Testis (tissue), 3 donors: ENCODE results near the gene SIGLEC5. TPM values are rescaled to one million over a fixed set of nuclear protein-coding genes. Genes with fewer than 3 reads are reported as not detected.

Experiments
- DNase-seq: peaks from one replicate; pipeline ENCODE4 v3.0.0-alpha.2; 2019
- H3K27ac ChIP-seq, 2 donors: fragments of 200-600 bp; sonication (generic); one replicate each; pipeline ENCODE4 v1.5.1; 2019
- H3K27me3 ChIP-seq: fragments of 200-600 bp; sonication (generic); one replicate; pipeline ENCODE4 v1.5.1; 2019
- H3K36me3 ChIP-seq: fragments of 200-600 bp; sonication (generic); one replicate; pipeline ENCODE4 v1.5.1; 2017; ENCODE audit warnings: low read depth; ENCODE audit errors: missing control alignments
- H3K4me1 ChIP-seq: fragments of 200-600 bp; sonication (generic); one replicate; pipeline ENCODE4 v1.5.1; 2019
- H3K4me3 ChIP-seq, 2 donors: fragments of 200-600 bp; sonication (generic); one replicate each; pipeline ENCODE4 v1.5.1; 2017 to 2019
- H3K9me3 ChIP-seq: fragments of 200-600 bp; sonication (generic); one replicate; pipeline ENCODE4 v1.5.1; 2017
- CTCF ChIP-seq, 3 experiments: fragments of 450-650 bp in 2 of 3; fragments of 200-600 bp in 1 of 3; sonication (generic) in 1 of 3; IDR thresholded peaks; one replicate each; pipeline ENCODE4 v1.5.1; 2016 to 2019; ENCODE audit warnings: antibody characterized with exemption in 3 of 3, mild to moderate bottlenecking in 2 of 3, moderate library complexity in 1 of 3
- POLR2A ChIP-seq: fragments of 450-650 bp; IDR thresholded peaks from one replicate; pipeline ENCODE4 v1.6.1; 2017; ENCODE audit warnings: antibody characterized with exemption, mild to moderate bottlenecking, moderate library complexity
- WGBS, 2 donors: methylation state at CpG; one replicate each; pipeline ENCODE4 v1.1.5; 2018; 5-methylcytosine and 5-hydroxymethylcytosine counted together
- intact Hi-C: fragments of 100-400 bp; cut with DNase I; formaldehyde crosslinking; loops from one replicate; pipeline ENCODE4 v1.15.1; 2023; ENCODE audit warnings: low total_unique reads
- polyA plus RNA-seq: library from polyadenylated mRNA; stranded (reverse); fragments of 350-450 nt; fragmentation: Illumina TruSeq; extraction: RNeasy Lipid Tissue Mini Kit (QIAGEN cat#74804); gene quantifications from one replicate; pipeline ENCODE4 v1.2.3, GENCODE V29; 2014; ENCODE audit warnings: low read depth, low replicate concordance; ENCODE audit not compliant: insufficient read depth
- total RNA-seq, 2 donors: library from RNA; depleted of rRNA; stranded (reverse); fragments of >200 nt; gene quantifications; one replicate each; pipeline ENCODE4 v1.2.3, GENCODE V29; 2016

The SIGLEC5 gene
- total and polyA plus RNA-seq, 3 donors from 2014 or later: not detected

DNA sequence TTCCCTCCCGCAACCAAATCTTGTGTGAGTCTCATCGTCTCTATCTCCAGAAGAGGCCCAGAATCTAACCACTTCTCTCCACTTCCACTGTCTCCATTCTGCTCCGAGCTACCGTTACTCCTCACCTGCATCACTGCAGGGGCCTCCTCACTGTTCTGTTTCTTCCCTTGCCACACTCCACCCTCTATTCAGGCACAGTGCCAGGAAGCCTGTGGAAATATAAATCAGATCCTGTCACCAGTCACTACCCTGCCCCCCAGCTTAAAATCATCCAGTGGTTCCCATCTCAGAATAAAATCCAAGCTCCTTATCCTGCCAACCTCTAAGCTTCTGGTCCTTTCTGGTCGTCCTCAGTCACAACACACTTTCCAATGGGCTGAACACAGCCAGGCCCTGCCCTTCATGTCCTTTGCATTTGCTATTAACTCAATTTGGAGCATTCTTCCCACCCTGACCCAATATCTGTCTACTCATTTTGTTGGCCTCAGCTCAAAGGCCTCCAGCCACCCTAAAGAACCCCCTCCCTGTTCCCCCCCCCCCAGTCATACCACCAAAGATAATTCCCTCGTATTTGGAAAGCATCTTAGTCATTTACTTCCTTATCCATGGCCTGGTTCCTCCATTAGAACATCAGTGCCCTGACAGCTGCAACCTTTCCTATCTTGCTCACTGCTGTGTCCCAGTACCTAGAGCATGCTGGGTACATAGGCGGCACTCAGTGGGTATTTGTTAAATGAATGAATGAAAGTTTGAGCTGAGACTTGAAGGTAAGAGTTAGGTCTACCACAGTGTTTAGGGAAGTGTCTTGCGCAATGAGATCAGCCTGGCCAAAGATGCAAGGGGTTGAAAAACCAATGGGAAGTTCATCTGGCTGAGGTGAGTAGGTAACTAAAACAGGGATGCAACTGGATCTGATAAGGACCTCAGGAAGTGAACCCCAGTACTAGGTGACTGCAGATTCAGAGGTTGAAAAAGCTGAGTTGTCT is 34.7 kb downstream of the SIGLEC5 start:
- Histone ChIP-seq H3K36me3 (no peaks in the 10 kb centered on the region), H3K27ac (no peak overlapping the region), H3K4me1 (peaks cover 10% of the 10 kb centered on the region), H3K9me3 (no peaks in the 10 kb centered on the region), H3K27me3 (no peaks in the 10 kb centered on the region), H3K4me3 (peak overlapping the region in 1 of 2 donors; percentile 73)
- TF ChIP-seq POLR2A: no peak
- TF ChIP-seq CTCF (IDR thresholded peaks at IDR 0.05): no peak
- intact Hi-C loops: no loop called here
- DNase-seq: no peak
- WGBS, 2 donors: 73 to 80% methylated on average over 8 of the region's 8 CpGs

DNA sequence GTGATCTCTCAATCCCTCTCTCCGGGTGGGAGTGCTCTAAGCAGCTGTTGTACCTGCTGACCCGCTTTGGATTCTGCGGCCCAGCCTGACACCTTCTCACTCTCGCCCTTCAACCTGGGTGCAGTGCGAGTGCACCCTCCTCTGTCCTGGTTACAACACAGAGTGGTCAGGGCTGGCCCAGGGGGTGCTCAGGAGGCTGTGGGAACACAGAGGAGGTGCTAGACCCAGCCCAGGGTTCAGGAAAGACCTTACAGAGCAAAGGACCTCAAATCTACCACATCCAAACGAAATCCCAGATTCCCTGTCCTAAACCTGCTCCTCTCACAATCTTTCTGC is 35.5 kb downstream of the SIGLEC5 start:
- intact Hi-C loops: no loop called here
- Histone ChIP-seq H3K4me1 (peaks cover 10% of the 10 kb centered on the region), H3K27me3 (no peaks in the 10 kb centered on the region), H3K36me3 (no peaks in the 10 kb centered on the region), H3K9me3 (no peaks in the 10 kb centered on the region), H3K4me3 (peak overlapping the region; percentile 57 to 73), H3K27ac (peak overlapping the region in 1 of 2 donors; percentile 35)
- WGBS, 2 donors: 7 to 18% methylated on average over 1 to 6 of the region's 6 CpGs
- TF ChIP-seq POLR2A: no peak
- no peak for DNase-seq

DNA sequence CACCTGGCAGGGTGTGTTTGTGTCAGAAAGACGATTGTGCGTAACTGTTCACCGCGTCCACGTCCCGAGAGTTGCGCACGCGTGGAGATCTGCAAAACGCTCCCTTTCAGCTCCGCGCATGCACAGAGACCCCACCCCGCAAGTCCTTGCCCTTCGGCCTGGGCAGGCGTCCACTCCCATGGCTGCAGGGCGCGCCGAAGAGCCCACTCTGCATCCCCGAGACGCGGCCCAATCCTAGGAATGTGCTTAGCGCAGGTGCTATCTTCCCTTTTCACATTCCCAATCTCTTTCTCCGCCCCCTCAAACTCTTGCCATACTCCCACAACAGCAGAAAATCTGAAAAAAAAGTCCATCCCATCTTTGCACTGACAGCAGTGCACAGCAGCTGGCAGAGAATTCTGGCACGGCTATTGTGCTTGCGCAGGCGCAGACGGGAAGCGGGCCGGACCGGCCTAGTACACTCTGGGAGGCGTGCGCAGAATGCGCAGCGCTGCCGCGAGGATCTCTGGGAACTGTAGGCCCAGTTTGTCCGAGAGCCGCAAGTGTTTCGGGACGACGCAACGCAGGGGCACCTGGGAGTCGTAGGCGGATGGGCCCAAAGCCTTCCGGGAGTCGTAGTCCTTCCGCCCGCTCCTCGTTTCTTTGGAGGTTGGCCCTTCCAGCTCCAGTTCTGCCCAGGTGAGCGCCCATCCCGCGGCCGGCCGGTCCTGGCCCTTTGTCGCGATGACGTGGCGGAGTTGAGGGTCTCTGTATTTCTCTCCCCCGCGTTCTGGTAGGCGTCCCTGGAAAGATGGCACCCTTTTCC is 36.0 kb downstream of the SIGLEC5 start:
- Histone ChIP-seq H3K27ac (peak overlapping the region in 1 of 2 donors; percentile 35), H3K4me1 (peaks cover 10% of the 10 kb centered on the region), H3K27me3 (no peaks in the 10 kb centered on the region), H3K4me3 (peak overlapping the region; percentile 57 to 73), H3K9me3 (no peaks in the 10 kb centered on the region), H3K36me3 (no peaks in the 10 kb centered on the region)
- intact Hi-C loops: no loop called here
- 0 to 1% methylated on average over 29 to 61 of the region's 61 CpGs for WGBS, 2 donors
- DNase-seq: peak; percentile 99
- TF ChIP-seq POLR2A (no peak), CTCF (IDR thresholded peaks at IDR 0.05) (no peak)

- Histone ChIP-seq H3K36me3 (no peaks in the 10 kb centered on the region), H3K27ac (no peak overlapping the region), H3K4me3 (peak overlapping the region; percentile 57 to 73), H3K27me3 (no peaks in the 10 kb centered on the region), H3K9me3 (no peaks in the 10 kb centered on the region), H3K4me1 (peaks cover 10% of the 10 kb centered on the region)
- intact Hi-C loops: no loop called here
- WGBS, 2 donors: 8 to 25% methylated on average over 9 to 10 of the region's 10 CpGs
- DNase-seq: no peak
- TF ChIP-seq POLR2A (no peak), CTCF (IDR thresholded peaks at IDR 0.05) (no peak)
Measured at GRCh38 chr19:51593138-51593890, 36.9 kb downstream of the SIGLEC5 start.
